ENCODE measurements around the gene STIL.

GRCh38 chr1:47209725-47210325 is 104.1 kb downstream of the STIL start:
- TF ChIP-seq CTCF (conservative IDR thresholded peaks at IDR 0.05 in 1 of 2, IDR thresholded peaks at IDR 0.05 in 1 of 2; ENCODE audit: extremely low read depth in 1 of 2, insufficient read depth in 1 of 2, low read depth in 1 of 2, low read length in 2 of 2) (no peak), EZH2 (IDR thresholded peaks at IDR 0.05; ENCODE audit: borderline replicate concordance, low read length) (no peak)
